H1 (cell line): Measurements from ENCODE around the gene FAM9C. TPM values are rescaled to one million over a fixed set of nuclear protein-coding genes. Genes with fewer than 3 reads are reported as not detected.

Experiments used
- ASH2L ChIP-seq: fragments of 200-600, 300-600 bp; sonication (generic); IDR thresholded peaks from one replicate; pipeline ENCODE4 v1.7.1; 2017; ENCODE audit warnings: low read length
- CHD7 ChIP-seq: fragments of 300-600 bp; sonication (generic); IDR thresholded peaks from 2 replicates; pipeline ENCODE4 v1.7.1; 2012; ENCODE audit warnings: low read length, moderate library complexity, mild to moderate bottlenecking, inconsistent platforms; ENCODE audit not compliant: insufficient replicate concordance
- CREB1 ChIP-seq: IDR thresholded peaks from 2 replicates; pipeline ENCODE4 v1.6.1; 2012; ENCODE audit warnings: inconsistent platforms
- JUND ChIP-seq: IDR thresholded peaks from 2 replicates; pipeline ENCODE4 v1.6.1; 2011; ENCODE audit warnings: mild to moderate bottlenecking, improper control_type of control experiment, low read length
- KDM5A ChIP-seq: fragments of 200-600 bp; IDR thresholded peaks from 2 replicates; pipeline ENCODE4 v1.7.1; 2012; ENCODE audit warnings: mild to moderate bottlenecking, low read length, inconsistent platforms, mixed read lengths
- POU5F1 ChIP-seq: IDR thresholded peaks from 2 replicates; pipeline ENCODE4 v1.6.1; 2011; ENCODE audit warnings: low read depth, mild to moderate bottlenecking, low read length, moderate library complexity
- RFX5 ChIP-seq: IDR thresholded peaks from 2 replicates; pipeline ENCODE4 v1.6.1; 2011; ENCODE audit warnings: low read depth, low read length, improper control_type of control experiment, borderline replicate concordance
- SIX5 ChIP-seq: IDR thresholded peaks from 2 replicates; pipeline ENCODE4 v1.6.1; 2011; ENCODE audit warnings: mild to moderate bottlenecking, low read depth, low read length
- SP1 ChIP-seq: IDR thresholded peaks from 2 replicates; pipeline ENCODE4 v1.6.1; 2011; ENCODE audit warnings: low read depth, low read length
- TEAD4 ChIP-seq: IDR thresholded peaks from 2 replicates; pipeline ENCODE4 v1.6.1; 2012; ENCODE audit warnings: low read depth, low read length, inconsistent platforms, mixed read lengths
- ZNF274 ChIP-seq: IDR thresholded peaks from 2 replicates; pipeline ENCODE4 v1.7.0; 2012; ENCODE audit warnings: low read length, borderline replicate concordance; ENCODE audit errors: extremely low read depth
- polyA plus RNA-seq, 7 experiments: library from polyadenylated mRNA; depleted of rRNA in 3 of 7; stranded (reverse) in 5 of 7; unstranded in 2 of 7; fragments of >200 nt in 5 of 7; fragments of 200-250 nt in 2 of 7; gene quantifications; 1 replicate in 5 of 7; 2 replicates in 1 of 7; 4 replicates in 1 of 7; pipeline versions ENCODE4 v1.2.1 to v1.2.3, GENCODE V29; 2011 to 2013; ENCODE audit warnings: missing spikeins in 2 of 7, mixed read lengths in 2 of 7
- total RNA-seq: library from RNA; stranded (reverse); fragmentation: NEBNext Ultra II Directional; extraction: Animal tissue kit (Norgen Biotek cat#: 25700); gene quantifications from 2 replicates; pipeline ENCODE4 v1.2.1, GENCODE V29; 2021

Gene FAM9C
- total and polyA plus RNA-seq, 2 of the 8 experiments (the other 6 are each of a cell fraction or from before 2014, with no cell fraction given), result not detected

- TF ChIP-seq CHD7 (no peak), SP1 (no peak), KDM5A (no peak), RFX5 (no peak), POU5F1 (no peak), CREB1 (no peak), JUND (no peak), TEAD4 (no peak), ASH2L (no peak), ZNF274 (no peak), SIX5 (no peak)
- TF ChIP-seq, all 59 proteins: peak for 0
Measured at GRCh38 chrX:13082206-13083065, 38.0 kb upstream of the FAM9C start (continued).
